Tracheal epithelial cell (primary cell): ENCODE data around the gene GBP2. TPM values are rescaled to one million over a fixed set of nuclear protein-coding genes. Genes with fewer than 3 reads are reported as not detected.

ENCODE experiments used
- total RNA-seq: library from RNA; depleted of rRNA; stranded (reverse); fragments of >200 nt; gene quantifications from 2 replicates; pipeline ENCODE4 v1.2.1, GENCODE V29; 2014

GBP2 gene, protein sequence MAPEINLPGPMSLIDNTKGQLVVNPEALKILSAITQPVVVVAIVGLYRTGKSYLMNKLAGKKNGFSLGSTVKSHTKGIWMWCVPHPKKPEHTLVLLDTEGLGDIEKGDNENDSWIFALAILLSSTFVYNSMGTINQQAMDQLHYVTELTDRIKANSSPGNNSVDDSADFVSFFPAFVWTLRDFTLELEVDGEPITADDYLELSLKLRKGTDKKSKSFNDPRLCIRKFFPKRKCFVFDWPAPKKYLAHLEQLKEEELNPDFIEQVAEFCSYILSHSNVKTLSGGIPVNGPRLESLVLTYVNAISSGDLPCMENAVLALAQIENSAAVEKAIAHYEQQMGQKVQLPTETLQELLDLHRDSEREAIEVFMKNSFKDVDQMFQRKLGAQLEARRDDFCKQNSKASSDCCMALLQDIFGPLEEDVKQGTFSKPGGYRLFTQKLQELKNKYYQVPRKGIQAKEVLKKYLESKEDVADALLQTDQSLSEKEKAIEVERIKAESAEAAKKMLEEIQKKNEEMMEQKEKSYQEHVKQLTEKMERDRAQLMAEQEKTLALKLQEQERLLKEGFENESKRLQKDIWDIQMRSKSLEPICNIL
- total RNA-seq = 1.3 and 22.7 TPM in 2 replicates

DNA sequence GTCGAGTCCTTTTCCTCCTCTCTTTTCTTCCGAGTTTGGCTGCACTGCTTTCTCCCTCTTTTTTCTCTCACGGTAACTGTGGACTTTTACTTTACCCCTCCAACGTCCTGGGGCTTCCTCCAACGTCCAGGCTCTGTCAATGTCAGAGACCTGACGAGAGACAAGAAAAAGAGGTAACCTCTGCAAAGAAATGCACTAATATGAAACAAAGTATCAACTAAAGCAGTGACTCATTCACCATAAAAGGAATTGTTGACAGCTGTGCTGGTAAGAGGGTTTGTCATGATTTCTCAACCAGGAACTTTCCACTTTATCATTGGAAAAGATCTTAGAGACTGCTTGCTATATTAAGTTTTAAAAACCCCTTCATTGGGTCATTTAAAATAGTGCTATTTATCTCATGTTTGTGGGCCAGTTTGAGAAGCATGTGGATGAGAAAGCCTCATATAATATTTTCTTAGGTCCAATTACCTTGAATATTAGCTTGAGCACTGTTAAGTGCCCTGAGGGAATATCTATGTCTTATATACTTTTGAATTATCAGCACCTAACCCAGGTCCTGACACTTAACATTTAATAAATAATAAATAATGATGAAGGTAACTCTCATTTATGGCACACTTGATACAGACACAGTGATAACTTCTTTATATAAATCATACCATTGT is at the start of gene GBP2:
Gene GBP2, minus strand, starts transcription at position 202 of the 668 bp plus-strand sequence. CDS start 4,148 bp downstream, outside the sequence.

DNA sequence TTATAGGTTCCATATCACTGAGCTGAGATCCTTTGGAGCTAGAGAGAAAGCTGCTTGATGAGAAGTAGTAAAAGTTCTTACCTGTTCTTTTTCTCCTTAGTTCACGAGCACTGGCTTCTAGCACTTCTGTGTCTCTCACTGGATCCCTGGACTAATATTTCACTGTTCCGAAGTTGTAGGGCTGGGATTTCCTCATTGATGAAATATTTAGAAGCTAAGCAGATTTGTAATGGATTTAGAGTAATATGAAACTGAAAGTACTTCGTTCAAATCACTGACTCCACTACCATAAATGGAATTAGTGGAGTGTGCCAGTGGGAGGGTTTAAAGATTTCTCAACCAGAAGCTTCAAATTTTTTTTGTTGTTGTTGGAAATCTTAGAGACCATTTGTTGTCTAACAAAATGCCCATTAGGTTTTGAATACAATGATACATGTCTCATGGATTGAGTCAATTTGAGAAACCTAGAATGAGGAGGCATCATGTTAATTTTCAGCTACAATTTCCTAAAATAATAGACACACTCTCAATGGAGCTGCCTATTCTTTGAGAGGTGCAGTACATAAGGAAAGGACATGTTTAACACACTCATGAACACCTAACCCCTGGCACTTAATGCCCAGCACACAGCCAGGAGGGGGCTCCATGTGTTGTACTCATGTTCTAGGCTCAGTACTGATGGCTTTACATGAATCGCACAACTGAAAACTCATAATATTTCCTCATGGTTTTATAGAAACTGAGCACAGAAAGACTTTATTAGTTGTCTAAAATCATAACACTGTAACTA is 60.6 kb downstream of the GBP2 start, which contains the start of gene GBP1:
Gene GBP1, minus strand, starts transcription at position 130 of the 790 bp plus-strand sequence. CDS start 1,974 bp downstream, outside the sequence.

Other genes with a start within 250 kb of the GBP2 start
- gene GTF2B, start 234.5 kb downstream of the GBP2 start, total RNA-seq = 34.1 and 41.2 TPM in 2 replicates
- gene KYAT3, start 133.5 kb downstream of the GBP2 start, total RNA-seq = 32.5 and 34.1 TPM in 2 replicates
- gene RBMXL1, start 133.5 kb downstream of the GBP2 start, total RNA-seq = 7.0 and 13.2 TPM in 2 replicates
- 5.1 and 31.3 TPM in 2 replicates for gene GBP3, start 103.2 kb downstream of the GBP2 start, total RNA-seq
- gene GBP1, start 60.9 kb downstream of the GBP2 start, total RNA-seq = 4.7 and 79.5 TPM in 2 replicates
- gene GBP7, start 49.9 kb upstream of the GBP2 start, total RNA-seq = not detected in 2 replicates
- 0.48 TPM in 1 of 2 replicates, not detected in the other for gene GBP4, start 72.8 kb upstream of the GBP2 start, total RNA-seq
- 1.2 TPM in 1 of 2 replicates, not detected in the other for gene GBP5, start 146.7 kb upstream of the GBP2 start, total RNA-seq
- gene GBP6, start 237.9 kb upstream of the GBP2 start, total RNA-seq = 21.7 and 38.6 TPM in 2 replicates